HK-2 (cell line): ENCODE measurements around the gene HCRTR2.
"Not testable (repeated sequence)": the region's sequence is repeated elsewhere in the genome, so short reads cannot be mapped to it uniquely, and the experiment has no call there.

ENCODE experiments used
- DNase-seq: peaks from one replicate; pipeline ENCODE4 v3.0.0-alpha.2; 2018; ENCODE audit not compliant: unreplicated experiment

HCRTR2 gene

DNA sequence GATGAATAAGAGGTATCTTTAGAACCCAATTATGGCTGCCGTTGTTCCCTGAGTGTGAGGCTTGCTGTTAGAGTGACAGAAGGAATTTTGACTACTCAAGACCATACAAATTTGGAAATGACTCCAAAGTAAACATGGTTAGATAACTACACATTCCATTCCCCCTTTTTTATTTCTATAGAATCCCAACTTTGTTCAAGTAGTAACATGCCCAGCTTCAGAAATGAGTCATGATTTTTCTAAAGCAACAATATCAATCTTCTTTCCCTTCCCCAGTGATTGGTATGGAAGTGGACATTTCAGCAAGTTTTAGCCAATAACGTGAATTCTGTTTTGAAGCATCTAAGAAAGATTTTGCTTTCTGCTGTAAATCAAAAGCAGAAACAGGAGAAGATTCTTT, 37.8 kb downstream of the HCRTR2 start:
- no peak for DNase-seq

- no peak for DNase-seq
Observed at GRCh38 chr6:55220961-55221360, 46.6 kb downstream of the HCRTR2 start.

- no peak for DNase-seq
Observed at GRCh38 chr6:55227862-55228261, 53.5 kb downstream of the HCRTR2 start.

GRCh38 chr6:55239099-55239498, 64.8 kb downstream of the HCRTR2 start:
- DNase-seq: no peak

GRCh38 chr6:55240975-55241605, 66.8 kb downstream of the HCRTR2 start:
- DNase-seq: not testable (repeated sequence)

- no peak for DNase-seq
Observed at GRCh38 chr6:55250400-55250799, 76.1 kb downstream of the HCRTR2 start.

GRCh38 chr6:55255113-55255512, 80.8 kb downstream of the HCRTR2 start:
- DNase-seq: no peak

GRCh38 chr6:55260181-55260580, 85.9 kb downstream of the HCRTR2 start:
- DNase-seq: no peak

DNA sequence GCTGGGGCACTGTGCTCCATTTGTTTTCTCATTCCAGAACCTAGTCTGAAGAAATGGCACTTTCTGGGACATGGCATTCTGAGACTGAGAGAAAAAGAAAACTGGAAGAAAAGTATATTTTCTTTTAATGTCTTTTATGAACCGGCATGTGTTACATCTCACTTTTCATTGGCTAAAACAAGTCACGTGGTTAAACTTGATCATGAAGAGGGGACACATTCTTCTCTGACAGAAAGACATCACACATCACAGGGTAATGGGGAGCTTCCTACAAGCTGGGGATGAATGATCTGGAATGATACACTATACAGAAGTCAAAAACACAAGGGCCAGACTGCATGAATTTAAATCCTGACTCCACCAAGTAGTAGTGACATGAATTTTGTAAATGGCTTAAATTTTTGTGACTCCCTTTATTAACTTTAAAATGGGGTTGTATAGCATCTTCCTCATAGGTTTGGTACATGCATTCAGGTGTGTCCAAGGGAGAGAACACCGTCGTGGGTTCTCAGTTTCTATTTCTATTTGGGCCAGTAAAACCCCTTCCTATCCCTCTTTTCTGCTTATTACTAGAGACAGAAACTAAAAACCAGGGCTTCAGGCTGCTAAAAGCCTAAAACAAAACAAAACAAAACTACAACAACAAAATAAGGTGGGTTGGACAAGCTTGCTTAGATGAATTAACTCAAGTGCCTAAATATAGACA, 91.2 kb downstream of the HCRTR2 start:
- no peak for DNase-seq

GRCh38 chr6:55266896-55267295, 92.6 kb downstream of the HCRTR2 start:
- no peak for DNase-seq

- no peak for DNase-seq
Observed at GRCh38 chr6:55276745-55277530, 102.6 kb downstream of the HCRTR2 start.

DNA sequence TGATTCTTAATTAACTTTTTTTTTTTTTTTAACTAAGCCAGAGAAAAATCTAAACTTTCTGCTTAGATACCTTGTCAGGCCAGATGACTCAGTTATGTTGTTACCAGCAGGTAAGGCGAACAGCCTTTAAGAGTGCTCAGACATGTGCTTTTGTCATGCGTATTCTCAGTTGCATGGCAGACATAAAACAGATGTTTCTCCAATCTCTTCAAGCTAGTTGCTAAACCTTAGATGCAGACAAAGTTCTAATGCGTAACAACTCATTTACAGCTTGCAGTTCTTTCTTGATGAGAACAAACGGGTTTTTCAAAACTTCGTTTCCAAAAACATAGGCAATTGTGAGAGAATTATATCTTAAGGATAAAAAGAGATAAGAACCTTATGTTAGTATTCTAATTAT, 103.3 kb downstream of the HCRTR2 start:
- DNase-seq: no peak

- no peak for DNase-seq
Observed at GRCh38 chr6:55281215-55281614, 106.9 kb downstream of the HCRTR2 start.

GRCh38 chr6:55282115-55282514, 107.8 kb downstream of the HCRTR2 start:
- DNase-seq: no peak

GRCh38 chr6:55286824-55287223, 112.5 kb downstream of the HCRTR2 start:
- no peak for DNase-seq

DNA sequence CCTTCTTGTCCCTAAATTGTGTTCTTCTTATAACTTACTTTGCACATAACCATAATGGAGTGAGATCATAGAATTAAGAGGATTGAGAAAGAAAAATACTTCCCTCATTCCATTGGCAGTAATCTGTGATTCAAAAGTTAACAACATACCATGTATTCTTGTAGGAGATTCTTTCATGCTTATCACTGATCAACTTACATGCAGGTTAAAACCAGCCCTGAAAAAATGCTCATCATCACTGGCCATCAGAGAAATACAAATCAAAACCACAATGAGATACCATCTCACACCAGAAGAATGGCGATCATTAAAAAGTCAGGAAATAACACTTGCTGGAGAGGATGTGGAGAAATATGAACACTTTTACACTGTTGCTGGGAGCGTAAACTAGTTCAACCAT, 116.4 kb downstream of the HCRTR2 start:
- DNase-seq: no peak

DNA sequence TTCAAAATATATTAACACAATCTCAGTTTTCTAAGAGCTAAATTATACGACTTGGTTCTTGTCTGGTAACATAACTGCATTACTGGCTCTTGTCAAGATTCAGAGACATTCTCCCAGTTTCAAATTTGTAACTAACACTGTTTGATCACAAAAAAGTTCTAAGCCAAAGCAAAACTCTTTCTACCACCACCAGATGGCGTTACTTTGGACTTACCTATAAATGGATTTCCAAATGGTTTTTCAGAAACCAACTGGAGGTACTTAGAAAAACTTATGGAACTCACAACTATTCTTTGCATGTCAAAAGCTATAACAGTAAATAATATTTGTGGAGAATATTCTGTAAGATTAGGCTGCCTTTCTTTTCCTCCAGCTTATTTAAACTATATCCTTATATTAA, 118.8 kb downstream of the HCRTR2 start:
- DNase-seq: no peak

GRCh38 chr6:55297214-55297613, 122.9 kb downstream of the HCRTR2 start:
- DNase-seq: not testable (repeated sequence)

DNA sequence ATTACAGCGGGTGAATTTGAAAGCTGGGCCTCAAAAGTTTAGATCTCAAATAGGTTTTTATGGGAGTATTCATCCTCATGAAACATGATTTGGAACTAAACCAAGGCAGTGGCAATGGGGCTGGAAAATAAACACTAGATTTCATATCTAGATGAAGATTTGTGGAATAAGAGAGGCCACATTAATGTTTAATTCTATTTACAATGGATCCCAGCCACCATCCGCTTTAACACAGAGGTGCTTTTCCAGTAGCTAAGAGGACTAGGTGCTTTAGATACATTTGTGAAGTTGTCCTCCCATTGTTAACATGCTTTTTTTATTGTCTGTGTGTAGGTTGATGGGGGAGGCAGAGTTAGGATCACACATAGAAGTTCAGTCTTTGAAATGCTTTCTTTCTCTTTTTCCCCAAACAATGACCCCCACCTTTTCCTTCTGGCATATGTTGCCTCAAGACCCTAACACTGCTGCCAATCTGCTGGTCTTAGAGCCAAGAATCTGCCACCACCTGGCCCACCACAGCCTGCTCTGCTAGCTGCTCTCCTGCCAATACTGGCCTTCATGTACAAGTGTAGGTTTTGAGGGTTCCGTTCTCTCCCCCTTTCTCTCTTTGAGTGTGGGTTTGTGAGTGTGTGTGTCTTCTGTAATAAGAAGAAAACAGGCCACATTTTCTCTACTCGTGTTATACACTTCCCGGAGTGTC, 125.1 kb downstream of the HCRTR2 start:
- DNase-seq: no peak

DNA sequence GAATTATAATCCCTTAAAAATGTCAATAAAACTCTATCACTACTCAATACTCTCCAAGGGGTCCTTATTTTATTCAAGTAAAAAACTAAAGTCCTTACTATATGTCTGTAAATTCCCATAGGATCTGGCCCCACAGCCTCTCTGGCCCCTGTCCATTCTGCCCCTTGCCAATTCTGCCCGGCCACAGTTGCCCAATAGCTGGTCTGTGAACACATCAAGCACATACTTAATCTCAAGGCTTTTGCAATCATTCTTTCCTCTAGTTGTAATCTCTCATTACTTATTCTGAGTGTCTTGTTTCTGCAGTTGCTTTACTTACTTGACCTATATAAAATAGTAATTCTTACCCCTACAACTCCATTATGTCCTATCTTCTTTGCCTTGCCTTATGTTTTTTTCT, 130.4 kb downstream of the HCRTR2 start:
- DNase-seq: no peak

GRCh38 chr6:55319961-55320695, 145.8 kb downstream of the HCRTR2 start:
- DNase-seq: no peak

GRCh38 chr6:55320696-55321086, 146.4 kb downstream of the HCRTR2 start:
- DNase-seq: no peak
